ENCODE data around the gene CCDC112. TPM values are rescaled to one million over a fixed set of nuclear protein-coding genes. Genes with fewer than 3 reads are reported as not detected.

Gene CCDC112
- total and polyA plus RNA-seq, 9 of the 15 experiments (the other 6 are each of a cell fraction or from before 2014, with no cell fraction given): 3.3 to 15.3 (median 7.4) TPM

GRCh38 chr5:115265220-115265619 is 31.2 kb downstream of the CCDC112 start:
- CTCF ChIA-PET (ENCODE audit: low intra/inter-chr PET ratio): no interaction called here
- no peak overlapping the region for H2AFZ ChIP-seq (ENCODE audit: low read depth, low read length)

More at GRCh38 chr5:115265220-115265619, 31.2 kb downstream of the CCDC112 start:
- Histone ChIP-seq H4K20me1 (replicated peaks; ENCODE audit: control insufficient read depth, insufficient read depth, low read length) (no peaks in the 10 kb centered on the region), H3K4me3 (no peak overlapping the region), H3K27ac (ENCODE audit: extremely low read depth, low read depth, low read length) (no peak overlapping the region), H3K4me1 (replicated peaks in 1 of 2; ENCODE audit: control insufficient read depth in 2 of 2, insufficient read depth in 2 of 2, low read length in 2 of 2) (peaks cover 2 to 6% of the 10 kb centered on the region in 2 experiments; a peak in 2 of 5 replicates), H3K9ac (ENCODE audit: insufficient read depth in 1 of 2, low read depth in 2 of 2, low read length in 2 of 2) (no peak overlapping the region), H3K79me2 (ENCODE audit: control insufficient read depth, insufficient read depth, low read length) (peaks cover 24% of the 10 kb centered on the region), H3K4me2 (ENCODE audit: insufficient read depth, low read length) (no peak overlapping the region), H3K9me3 (replicated peaks; ENCODE audit: control insufficient read depth, insufficient read depth, low read depth, low read length) (no peaks in the 10 kb centered on the region), H3K9me1 (ENCODE audit: control insufficient read depth, insufficient read depth, low read length) (no peaks in the 10 kb centered on the region), H3K36me3 (ENCODE audit: control insufficient read depth, insufficient read depth, low read length) (no peaks in the 10 kb centered on the region), H3K27me3 (ENCODE audit: control insufficient read depth in 2 of 2, insufficient read depth in 2 of 2, low read length in 2 of 2) (no peaks in the 10 kb centered on the region)
- BruUV-seq (replicated peaks): no TSS peak
- WGBS (ENCODE audit: insufficient coverage, low coverage, missing lambda C conversion rate): 84% methylated on average over 13 of the region's 13 CpGs
- intact Hi-C loops (cut with micrococcal nuclease): no loop called here
- in situ Hi-C loops (cut with MboI): no loop called here
- no peak for TF ChIP-seq KDM1A (IDR thresholded peaks at IDR 0.05)
- TF ChIP-seq EGR1 (conservative IDR thresholded peaks at IDR 0.05): no peak
- no peak for TF ChIP-seq SP1 (CRISPR knock-in tag; IDR thresholded peaks at IDR 0.05)
- TF ChIP-seq ZFP36 (IDR thresholded peaks at IDR 0.05; ENCODE audit: low read depth, low read length, partially characterized antibody): no peak
- no peak for TF ChIP-seq RFX5 (IDR thresholded peaks at IDR 0.05; ENCODE audit: low read depth, low read length)
- no peak for TF ChIP-seq CC2D1A (IDR thresholded peaks at IDR 0.05)
- TF ChIP-seq KLF1 (tag; IDR thresholded peaks at IDR 0.05): no peak
- TF ChIP-seq TEAD2 (tag; IDR thresholded peaks at IDR 0.05): no peak
- no peak for TF ChIP-seq EWSR1 (IDR thresholded peaks at IDR 0.05; ENCODE audit: borderline replicate concordance, low read depth, partially characterized antibody)
- TF ChIP-seq BHLHE40 (IDR thresholded peaks at IDR 0.05; ENCODE audit: low read length): no peak
- no peak for TF ChIP-seq HDAC3 (IDR thresholded peaks at IDR 0.05; ENCODE audit: borderline replicate concordance, partially characterized antibody)
- TF ChIP-seq ZNF146 (CRISPR knock-in tag; IDR thresholded peaks at IDR 0.05; ENCODE audit: unreplicated experiment): no peak
- TF ChIP-seq, protein P1, sequence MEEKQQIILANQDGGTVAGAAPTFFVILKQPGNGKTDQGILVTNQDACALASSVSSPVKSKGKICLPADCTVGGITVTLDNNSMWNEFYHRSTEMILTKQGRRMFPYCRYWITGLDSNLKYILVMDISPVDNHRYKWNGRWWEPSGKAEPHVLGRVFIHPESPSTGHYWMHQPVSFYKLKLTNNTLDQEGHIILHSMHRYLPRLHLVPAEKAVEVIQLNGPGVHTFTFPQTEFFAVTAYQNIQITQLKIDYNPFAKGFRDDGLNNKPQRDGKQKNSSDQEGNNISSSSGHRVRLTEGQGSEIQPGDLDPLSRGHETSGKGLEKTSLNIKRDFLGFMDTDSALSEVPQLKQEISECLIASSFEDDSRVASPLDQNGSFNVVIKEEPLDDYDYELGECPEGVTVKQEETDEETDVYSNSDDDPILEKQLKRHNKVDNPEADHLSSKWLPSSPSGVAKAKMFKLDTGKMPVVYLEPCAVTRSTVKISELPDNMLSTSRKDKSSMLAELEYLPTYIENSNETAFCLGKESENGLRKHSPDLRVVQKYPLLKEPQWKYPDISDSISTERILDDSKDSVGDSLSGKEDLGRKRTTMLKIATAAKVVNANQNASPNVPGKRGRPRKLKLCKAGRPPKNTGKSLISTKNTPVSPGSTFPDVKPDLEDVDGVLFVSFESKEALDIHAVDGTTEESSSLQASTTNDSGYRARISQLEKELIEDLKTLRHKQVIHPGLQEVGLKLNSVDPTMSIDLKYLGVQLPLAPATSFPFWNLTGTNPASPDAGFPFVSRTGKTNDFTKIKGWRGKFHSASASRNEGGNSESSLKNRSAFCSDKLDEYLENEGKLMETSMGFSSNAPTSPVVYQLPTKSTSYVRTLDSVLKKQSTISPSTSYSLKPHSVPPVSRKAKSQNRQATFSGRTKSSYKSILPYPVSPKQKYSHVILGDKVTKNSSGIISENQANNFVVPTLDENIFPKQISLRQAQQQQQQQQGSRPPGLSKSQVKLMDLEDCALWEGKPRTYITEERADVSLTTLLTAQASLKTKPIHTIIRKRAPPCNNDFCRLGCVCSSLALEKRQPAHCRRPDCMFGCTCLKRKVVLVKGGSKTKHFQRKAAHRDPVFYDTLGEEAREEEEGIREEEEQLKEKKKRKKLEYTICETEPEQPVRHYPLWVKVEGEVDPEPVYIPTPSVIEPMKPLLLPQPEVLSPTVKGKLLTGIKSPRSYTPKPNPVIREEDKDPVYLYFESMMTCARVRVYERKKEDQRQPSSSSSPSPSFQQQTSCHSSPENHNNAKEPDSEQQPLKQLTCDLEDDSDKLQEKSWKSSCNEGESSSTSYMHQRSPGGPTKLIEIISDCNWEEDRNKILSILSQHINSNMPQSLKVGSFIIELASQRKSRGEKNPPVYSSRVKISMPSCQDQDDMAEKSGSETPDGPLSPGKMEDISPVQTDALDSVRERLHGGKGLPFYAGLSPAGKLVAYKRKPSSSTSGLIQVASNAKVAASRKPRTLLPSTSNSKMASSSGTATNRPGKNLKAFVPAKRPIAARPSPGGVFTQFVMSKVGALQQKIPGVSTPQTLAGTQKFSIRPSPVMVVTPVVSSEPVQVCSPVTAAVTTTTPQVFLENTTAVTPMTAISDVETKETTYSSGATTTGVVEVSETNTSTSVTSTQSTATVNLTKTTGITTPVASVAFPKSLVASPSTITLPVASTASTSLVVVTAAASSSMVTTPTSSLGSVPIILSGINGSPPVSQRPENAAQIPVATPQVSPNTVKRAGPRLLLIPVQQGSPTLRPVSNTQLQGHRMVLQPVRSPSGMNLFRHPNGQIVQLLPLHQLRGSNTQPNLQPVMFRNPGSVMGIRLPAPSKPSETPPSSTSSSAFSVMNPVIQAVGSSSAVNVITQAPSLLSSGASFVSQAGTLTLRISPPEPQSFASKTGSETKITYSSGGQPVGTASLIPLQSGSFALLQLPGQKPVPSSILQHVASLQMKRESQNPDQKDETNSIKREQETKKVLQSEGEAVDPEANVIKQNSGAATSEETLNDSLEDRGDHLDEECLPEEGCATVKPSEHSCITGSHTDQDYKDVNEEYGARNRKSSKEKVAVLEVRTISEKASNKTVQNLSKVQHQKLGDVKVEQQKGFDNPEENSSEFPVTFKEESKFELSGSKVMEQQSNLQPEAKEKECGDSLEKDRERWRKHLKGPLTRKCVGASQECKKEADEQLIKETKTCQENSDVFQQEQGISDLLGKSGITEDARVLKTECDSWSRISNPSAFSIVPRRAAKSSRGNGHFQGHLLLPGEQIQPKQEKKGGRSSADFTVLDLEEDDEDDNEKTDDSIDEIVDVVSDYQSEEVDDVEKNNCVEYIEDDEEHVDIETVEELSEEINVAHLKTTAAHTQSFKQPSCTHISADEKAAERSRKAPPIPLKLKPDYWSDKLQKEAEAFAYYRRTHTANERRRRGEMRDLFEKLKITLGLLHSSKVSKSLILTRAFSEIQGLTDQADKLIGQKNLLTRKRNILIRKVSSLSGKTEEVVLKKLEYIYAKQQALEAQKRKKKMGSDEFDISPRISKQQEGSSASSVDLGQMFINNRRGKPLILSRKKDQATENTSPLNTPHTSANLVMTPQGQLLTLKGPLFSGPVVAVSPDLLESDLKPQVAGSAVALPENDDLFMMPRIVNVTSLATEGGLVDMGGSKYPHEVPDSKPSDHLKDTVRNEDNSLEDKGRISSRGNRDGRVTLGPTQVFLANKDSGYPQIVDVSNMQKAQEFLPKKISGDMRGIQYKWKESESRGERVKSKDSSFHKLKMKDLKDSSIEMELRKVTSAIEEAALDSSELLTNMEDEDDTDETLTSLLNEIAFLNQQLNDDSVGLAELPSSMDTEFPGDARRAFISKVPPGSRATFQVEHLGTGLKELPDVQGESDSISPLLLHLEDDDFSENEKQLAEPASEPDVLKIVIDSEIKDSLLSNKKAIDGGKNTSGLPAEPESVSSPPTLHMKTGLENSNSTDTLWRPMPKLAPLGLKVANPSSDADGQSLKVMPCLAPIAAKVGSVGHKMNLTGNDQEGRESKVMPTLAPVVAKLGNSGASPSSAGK (IDR thresholded peaks at IDR 0.05): no peak
- POLR2A ChIA-PET: interaction anchor here (0.7 kb wide), 1 partner anchor 113 kb away, joined by 3 read pairs; no protein-coding TSS in a partner anchor
- FAIRE-seq (no peak), ATAC-seq (no peak), DNase-seq (ENCODE audit: extremely low read depth in 1 of 4, low spot score in 3 of 4) (no peak)

Measured in K562 (cell line).